GM15510 (cell line): ENCODE results near the gene ARMH1.

Experiments
- POLR2A ChIP-seq: IDR thresholded peaks from 3 replicates; pipeline ENCODE4 v1.6.1; 2011; ENCODE audit warnings: borderline replicate concordance; ENCODE audit not compliant: insufficient read length; ENCODE audit errors: extremely low read depth

Gene ARMH1

DNA sequence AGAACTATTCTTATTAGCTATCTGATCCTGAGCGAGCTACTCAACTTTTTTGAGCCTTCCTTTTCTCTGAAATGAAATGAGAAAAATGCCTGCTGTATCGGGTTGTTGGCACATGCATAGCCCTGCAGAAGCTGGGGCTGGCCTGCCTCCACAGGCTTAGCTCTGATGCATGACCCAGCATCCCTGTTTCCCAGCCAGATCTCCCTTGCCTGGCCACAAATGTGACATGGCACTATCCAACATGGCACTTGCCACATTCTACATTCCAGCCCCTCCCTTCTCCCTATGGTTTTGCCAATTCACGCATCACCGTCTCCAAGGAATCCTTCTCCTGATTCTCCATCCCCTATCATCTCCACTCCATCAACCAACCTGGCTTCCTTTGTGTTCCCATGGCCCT lies 42.6 kb downstream of the ARMH1 start:
- TF ChIP-seq POLR2A = no peak

DNA sequence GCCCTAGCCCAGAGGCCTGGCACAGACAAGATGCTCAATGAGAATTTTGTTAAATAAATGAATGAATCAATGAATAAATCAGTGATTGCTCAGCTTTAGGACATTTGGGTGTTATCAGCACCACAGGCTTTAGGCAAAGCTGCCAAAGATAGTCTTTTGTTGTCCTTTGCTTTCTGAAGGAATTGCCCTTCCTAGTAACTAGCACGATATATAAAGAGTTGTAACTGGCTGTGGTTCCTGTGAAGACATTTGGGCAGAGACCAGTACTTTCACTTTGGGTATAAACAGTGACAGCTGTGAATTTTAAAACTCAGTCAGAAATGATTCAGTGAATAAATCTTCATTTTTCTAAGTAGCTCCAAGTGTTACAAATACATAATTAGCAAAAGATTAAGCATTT lies 43.1 kb downstream of the ARMH1 start:
- TF ChIP-seq POLR2A = no peak

DNA sequence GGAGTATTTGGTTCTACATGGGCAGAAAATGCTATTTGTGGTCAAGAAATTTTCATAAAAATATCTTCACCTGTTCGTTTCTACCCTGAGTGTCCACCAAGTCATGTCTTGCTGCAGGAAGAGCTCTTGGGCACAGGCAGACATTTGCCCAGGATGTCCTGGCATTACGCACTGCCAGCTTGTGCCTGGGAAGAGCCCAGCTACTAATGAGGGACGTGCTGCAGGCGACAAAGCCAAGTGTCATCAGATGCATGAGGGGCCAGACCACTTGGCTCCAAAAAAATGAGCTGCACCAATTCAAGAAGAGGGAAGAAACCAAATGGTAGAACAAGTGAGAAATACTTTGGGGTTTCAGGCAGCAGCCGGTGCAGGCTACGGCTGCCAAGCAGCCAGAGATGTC lies 43.6 kb downstream of the ARMH1 start:
- no peak for TF ChIP-seq POLR2A

DNA sequence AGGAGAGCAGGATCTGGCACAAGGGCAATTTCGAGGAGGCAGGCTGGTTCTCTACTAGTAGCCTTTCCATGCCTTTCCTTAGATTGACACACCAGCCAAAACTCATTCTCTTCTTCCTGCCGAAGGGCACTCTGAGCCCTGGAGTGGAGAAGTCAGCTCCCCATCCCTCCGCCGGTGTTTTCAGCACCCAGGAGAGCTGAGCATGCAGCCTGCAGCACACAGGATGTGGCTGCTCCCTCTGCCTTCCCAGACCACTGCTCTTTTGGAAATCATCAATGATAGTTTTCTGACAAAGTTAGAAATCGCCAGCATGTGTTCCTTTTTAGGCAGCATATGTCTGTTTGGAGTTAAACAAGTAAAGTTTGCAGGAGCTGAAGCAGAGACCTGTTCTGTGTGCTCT lies 44.8 kb downstream of the ARMH1 start:
- TF ChIP-seq POLR2A = no peak

DNA sequence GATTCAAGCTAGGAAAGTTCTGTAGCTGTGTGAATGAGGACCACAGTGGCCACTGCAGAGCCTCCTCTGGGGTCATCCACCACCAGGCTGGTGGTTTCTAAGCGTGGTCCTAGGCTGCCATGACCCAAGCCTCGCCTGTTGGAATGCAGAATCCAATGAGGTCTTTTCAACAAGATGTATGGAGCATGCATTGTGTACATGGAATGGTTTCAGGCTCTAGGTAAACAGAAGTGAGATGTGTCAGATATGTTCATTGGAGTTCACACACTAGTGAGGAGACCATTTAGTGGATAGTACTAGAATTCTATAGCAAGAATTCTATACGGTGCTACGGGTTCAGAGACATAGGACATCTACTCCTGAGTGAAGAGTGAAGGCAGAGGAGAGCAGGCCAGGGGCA lies 45.8 kb downstream of the ARMH1 start:
- TF ChIP-seq POLR2A = no peak

DNA sequence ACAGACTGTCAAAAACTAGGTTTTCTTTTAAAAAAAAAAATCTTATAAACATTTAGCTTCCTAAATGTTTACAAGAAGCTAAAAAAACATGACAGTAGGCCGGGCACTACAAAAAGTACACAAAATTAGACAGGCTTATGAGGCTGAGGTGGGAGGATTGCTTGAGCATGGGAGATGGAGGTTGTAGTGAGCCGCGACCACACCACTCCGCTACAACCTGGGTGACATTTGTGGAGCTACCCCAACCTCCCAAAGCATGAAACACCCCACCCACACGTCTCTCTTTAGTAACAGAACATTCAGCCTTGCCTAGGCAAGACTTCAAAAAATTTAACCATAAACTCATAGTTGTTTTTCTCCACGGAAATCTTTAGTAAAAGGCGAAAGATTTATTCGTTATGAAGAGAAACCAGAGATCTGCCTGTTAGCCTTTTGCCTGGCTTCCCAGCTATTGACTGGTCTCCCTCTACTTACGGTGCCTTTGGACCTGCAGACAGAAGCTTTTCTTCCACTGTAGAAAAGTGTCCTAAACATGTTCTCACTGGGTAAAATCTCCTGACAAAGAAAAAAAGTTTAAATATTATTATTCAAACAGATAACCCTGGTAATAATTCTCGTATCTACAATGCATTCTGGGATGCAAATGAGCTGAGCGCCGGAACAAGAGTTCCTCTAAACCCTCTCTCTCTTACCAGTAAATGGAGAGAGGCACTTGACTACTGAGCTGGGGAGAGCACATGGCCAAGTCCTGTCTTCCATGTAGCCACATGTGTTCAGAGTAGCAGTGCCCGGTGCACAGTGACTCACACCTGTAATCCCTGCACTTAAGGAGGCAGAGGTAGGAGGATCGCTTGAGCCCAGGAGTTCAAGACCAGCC lies 47.2 kb downstream of the ARMH1 start:
- peak; percentile 100 for TF ChIP-seq POLR2A

DNA sequence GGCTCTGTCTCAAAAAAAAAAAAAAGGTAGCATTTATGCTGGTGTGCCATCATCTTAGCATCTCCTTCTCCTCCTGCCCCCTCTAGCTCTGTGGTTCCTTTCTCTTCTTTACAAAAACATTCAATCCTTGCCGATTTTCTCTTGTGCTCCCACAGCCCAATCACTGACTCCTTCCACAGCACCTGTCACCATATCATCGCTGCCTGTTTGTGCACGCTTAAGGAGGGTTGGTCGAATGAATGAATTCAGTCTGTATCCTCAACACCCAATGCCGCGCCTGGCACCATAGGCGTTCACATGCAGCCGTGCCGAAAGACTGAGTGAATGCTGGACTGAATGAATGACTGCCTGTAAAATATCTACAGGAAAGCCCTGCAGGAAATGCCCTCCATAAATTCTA lies 48.5 kb downstream of the ARMH1 start:
- no peak for TF ChIP-seq POLR2A

DNA sequence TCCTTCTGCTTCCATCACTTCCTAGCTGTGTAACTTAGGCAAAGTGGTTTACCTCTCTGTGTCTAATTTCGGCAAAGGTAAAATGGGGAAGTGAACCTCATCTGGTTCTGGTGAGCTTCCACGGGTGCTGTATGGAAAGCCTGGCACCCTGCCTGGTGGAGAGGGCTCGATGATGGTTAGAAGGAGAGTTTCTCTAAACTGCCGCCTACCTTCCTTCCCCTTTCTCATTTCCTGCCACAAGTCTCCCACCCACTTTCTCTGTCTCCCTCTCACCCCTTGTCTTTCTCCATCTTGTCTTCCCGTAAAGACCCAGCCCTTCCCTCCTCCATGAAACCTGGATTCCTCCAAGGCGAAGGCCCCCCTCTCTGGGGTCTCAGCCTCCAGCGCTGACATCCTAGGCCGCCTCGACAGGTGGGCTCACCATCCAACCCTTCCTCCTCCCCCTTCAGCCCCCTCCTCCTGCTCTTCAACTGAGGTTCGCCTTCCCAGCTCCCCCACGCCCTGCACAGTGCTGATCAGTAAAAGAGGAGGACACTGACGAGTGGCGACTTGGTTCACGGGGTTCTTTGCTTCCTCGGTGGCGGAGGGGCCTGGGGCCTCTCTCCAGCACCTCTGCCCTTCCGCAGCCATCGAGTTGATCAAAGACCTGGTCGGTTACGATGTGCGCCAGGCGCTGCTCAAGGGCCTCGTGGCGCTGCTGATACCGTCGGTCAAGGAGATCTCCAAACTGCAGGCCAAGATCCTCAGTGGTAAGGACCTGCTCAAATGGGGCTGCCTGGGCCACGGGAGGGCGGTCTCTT lies 49.2 kb downstream of the ARMH1 start:
- no peak for TF ChIP-seq POLR2A

DNA sequence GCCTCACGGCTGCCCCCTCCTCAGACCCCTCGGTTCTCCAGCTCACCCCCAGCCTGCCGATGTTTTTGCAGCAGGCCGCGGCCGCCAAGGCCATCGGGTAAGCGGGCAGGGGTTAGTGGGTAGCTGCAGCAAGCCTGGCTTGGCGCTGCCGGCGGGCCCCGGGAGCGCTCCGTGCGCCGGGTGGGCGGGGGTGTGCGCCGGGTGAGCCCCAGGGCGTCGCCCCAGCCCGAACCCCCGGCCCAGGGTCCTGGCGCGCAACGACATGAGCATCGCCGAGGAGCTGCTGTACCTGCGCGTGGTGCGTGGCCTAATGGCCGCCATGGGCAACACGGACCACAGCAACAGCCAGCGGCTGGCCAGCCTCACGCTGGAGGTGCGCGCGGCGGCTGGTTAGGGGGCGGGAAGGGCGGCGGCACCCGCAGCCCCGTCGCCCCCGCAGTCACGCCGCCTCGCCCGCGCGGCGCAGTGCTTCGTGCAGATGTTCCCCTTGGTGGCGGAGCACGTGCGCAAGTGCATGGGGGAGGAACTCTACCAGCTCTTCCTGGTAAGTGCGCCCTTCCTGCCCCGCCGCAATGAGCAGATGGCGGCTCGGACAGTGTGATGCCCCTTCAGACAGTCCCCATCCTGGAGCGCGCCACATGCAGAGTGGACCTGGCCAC lies 49.9 kb downstream of the ARMH1 start:
- TF ChIP-seq POLR2A = no peak

DNA sequence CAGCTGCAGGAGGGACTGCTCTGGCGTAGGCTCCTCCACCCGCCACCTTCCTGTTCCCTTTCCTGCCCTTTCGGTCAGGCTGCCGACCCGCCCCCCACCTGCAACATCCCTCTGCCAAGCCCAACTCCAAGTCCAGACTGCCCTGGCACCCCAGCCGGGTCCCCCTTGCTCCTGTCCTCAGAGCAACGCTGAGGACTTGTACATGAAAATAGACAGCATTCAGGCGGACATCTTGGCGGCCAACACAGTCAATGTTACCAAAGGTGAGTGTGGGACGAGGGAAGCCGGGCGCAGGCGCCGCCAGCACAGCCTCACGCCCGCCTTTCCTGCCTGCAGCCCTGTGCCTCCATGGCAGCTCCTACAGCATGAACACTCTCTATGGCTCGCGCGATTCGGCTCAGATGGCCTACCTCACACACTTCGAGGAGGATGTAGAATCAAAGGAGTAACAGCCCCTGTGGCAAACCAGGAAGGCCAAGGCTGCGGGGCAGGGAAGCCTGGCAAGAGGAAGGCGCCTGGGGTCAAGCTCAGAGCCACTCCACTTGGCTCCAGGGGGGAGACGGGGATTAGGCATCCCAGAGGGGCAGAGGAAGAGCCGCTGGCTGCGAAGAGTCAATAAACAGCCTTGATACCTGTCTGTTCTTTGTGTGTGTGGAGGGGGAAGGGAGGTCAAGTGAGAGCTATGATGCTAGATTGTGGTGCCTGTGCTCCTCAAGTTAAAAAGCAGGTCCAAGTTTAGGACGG lies 50.6 kb downstream of the ARMH1 start:
- no peak for TF ChIP-seq POLR2A

DNA sequence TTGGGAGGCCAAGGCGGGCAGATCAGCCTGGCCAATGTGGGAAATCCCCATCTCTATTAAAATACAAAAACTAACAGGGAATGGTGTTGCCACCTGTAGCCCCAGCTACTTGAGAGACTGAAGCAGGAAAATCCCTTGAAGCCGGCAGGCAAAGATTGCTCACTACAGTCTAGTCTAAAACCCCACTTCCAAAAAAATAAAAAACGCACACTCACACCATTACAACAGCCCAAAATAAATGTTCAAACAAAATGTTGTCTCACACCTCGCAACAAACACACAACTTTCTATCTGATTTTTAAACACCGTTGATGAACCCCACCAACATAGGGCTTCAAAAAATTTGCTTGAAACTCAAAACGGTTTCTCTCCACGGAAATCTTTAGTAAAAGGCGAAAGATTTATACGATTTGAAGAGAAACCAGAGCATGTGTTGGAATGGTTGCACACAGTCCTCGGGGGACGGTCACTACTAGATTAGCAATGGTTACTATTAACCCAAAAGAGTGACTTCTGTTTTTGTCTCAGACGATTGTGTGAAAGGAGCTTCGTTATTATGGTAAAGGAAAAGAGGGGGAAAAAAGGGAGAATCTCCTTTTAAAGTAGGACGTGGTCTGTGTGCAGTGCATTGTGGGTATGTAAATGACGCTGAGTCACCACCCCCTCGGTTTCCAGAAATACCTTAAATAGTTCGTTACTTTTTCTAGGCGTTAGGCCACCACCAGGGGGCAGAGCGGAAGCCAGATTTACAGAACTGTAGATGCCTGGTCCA lies 56.4 kb downstream of the ARMH1 start, which contains the start of gene RNU5D-1:
RNU5D-1 (minus strand) TSS at position 430 of the 772 bp plus-strand sequence.
- peak; percentile 98 for TF ChIP-seq POLR2A

DNA sequence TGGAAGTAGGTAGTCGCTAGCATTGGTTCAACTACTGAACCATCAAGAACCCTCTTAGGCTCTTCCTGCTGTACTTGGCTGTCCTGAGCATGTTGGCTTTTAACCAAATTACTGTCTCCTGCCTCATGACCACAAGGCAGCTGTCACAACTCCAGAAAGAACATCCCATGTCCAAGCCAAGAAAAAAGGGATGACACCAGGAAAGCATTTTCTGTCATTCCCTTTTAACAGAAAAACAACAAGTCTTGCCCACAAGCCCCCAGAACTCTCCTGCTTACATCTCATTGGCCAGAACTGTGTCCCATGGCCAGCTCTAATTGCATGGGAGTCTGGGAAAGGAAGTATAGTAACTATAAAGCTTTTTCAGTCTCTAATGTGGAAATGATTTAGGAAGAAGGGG lies 58.9 kb downstream of the ARMH1 start:
- no peak for TF ChIP-seq POLR2A

DNA sequence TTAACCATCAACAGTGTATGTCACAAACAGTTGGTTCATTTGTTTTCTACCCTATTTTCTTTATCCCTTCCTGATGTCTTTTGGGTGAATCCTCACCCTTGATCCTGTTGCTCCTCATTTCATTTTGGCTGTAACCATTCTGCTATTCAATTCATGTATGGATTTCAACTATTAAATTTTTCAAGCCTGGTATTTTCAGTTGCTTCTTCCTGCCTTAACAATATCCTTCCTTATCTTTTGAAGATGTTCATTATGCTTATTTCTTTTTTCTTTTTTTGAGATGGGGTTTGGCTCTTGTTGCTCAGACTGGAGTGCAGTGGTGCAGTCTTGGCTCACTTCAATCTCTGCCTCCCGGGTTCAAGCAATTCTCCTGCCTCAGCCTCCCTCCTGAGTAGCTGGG lies 59.3 kb downstream of the ARMH1 start:
- TF ChIP-seq POLR2A = no peak

DNA sequence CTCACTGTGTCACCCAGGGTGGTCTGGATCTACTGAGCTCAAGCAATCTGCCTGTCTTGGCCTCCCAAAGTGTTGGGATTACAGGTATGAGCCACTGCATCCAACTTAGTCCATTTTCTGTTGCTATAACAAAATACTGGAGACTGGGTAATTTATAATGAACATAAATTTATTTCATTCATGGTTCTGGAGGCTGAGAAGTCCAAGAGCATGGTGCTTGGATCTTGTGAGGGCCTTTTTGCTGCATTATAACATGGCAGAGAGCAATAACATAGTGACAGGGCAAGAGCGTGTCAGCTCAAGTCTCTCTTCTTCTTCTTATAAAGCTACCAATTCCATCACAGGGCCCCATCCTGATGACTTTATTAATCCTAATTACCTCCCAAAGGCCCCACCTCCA lies 61.5 kb downstream of the ARMH1 start:
- TF ChIP-seq POLR2A = no peak
